ENCODE results near the gene DPCD. TPM values are rescaled to one million over a fixed set of nuclear protein-coding genes. Genes with fewer than 3 reads are reported as not detected.

The DPCD gene
- total RNA-seq, 3 donors from 2014 or later = 17.0 to 25.9 (median 24.7) TPM

GRCh38 chr10:101569622-101570427 lies 18.3 kb upstream of the DPCD start:
- H3K27me3 ChIP-seq = peaks cover 0 to 47% of the 10 kb centered on the region in 2 donors
- peaks cover 7 to 11% of the 10 kb centered on the region in 2 donors for H3K4me1 ChIP-seq
- TF ChIP-seq CTCF (IDR thresholded peaks at IDR 0.05) (peak in 2 of 3 donors; percentile 56 to 71), POLR2AphosphoS5 (IDR thresholded peaks at IDR 0.05) (no peak)
- peak overlapping the region; percentile 33 to 82 (median 53) for H3K4me3 ChIP-seq
- H3K27ac ChIP-seq = no peak overlapping the region
- peak; percentile 57 to 71 for DNase-seq (ENCODE audit: low spot score in 2 of 2)
- H3K9me3 ChIP-seq = peaks cover 11 to 15% of the 10 kb centered on the region in 2 donors
- H3K36me3 ChIP-seq = no peaks in the 10 kb centered on the region
- intact Hi-C loops (cut with DNase I; ENCODE audit: low total_unique reads) = loop anchor here (10.0 kb wide), 1 partner anchor 355 kb away; no protein-coding TSS in a partner anchor

- intact Hi-C loops (cut with DNase I; ENCODE audit: low total_unique reads) = no loop called here
- peaks cover 11 to 15% of the 10 kb centered on the region in 2 donors for H3K9me3 ChIP-seq
- no peaks in the 10 kb centered on the region for H3K36me3 ChIP-seq
- no peak for TF ChIP-seq POLR2AphosphoS5 (IDR thresholded peaks at IDR 0.05)
- TF ChIP-seq POLR2A (IDR thresholded peaks at IDR 0.05) = no peak
- TF ChIP-seq CTCF (IDR thresholded peaks at IDR 0.05) = peak in 1 of 3 donors; percentile 0
- H3K4me1 ChIP-seq = peaks cover 7 to 11% of the 10 kb centered on the region in 2 donors
- H3K4me3 ChIP-seq = peak overlapping the region; percentile 33 to 82 (median 53)
- no peak overlapping the region for H3K27ac ChIP-seq
- no peak for DNase-seq (ENCODE audit: low spot score in 2 of 2)
- H3K27me3 ChIP-seq = peaks cover 0 to 38% of the 10 kb centered on the region in 2 donors
These were observed 17.5 kb upstream of the DPCD start for GRCh38 chr10:101570428-101571270.

GRCh38 chr10:101571271-101571925 lies 16.7 kb upstream of the DPCD start:
- peaks cover 11 to 15% of the 10 kb centered on the region in 2 donors for H3K9me3 ChIP-seq
- H3K27ac ChIP-seq = no peak overlapping the region
- H3K4me1 ChIP-seq = peaks cover 7 to 11% of the 10 kb centered on the region in 2 donors
- no peaks in the 10 kb centered on the region for H3K36me3 ChIP-seq
- TF ChIP-seq CTCF (IDR thresholded peaks at IDR 0.05) (no peak), POLR2A (IDR thresholded peaks at IDR 0.05) (no peak), POLR2AphosphoS5 (IDR thresholded peaks at IDR 0.05) (no peak)
- H3K4me3 ChIP-seq = no peak overlapping the region
- peaks cover 0 to 31% of the 10 kb centered on the region in 2 donors for H3K27me3 ChIP-seq
- intact Hi-C loops (cut with DNase I; ENCODE audit: low total_unique reads) = no loop called here
- DNase-seq (ENCODE audit: low spot score in 2 of 2) = no peak

- no peak for DNase-seq (ENCODE audit: low spot score in 2 of 2)
- H3K9me3 ChIP-seq = peaks cover 11 to 15% of the 10 kb centered on the region in 2 donors
- no peak overlapping the region for H3K27ac ChIP-seq
- intact Hi-C loops (cut with DNase I; ENCODE audit: low total_unique reads) = no loop called here
- H3K36me3 ChIP-seq = no peaks in the 10 kb centered on the region
- H3K27me3 ChIP-seq = peaks cover 0 to 24% of the 10 kb centered on the region in 2 donors
- TF ChIP-seq POLR2A (IDR thresholded peaks at IDR 0.05) (no peak), CTCF (IDR thresholded peaks at IDR 0.05) (no peak), POLR2AphosphoS5 (IDR thresholded peaks at IDR 0.05) (no peak)
- no peak overlapping the region for H3K4me3 ChIP-seq
- peaks cover 7 to 11% of the 10 kb centered on the region in 2 donors for H3K4me1 ChIP-seq
These were observed 16.0 kb upstream of the DPCD start for GRCh38 chr10:101572126-101572525.

Measured in breast epithelium (tissue), 4 donors.